A549 (cell line): ENCODE data around the gene LIMK2. TPM values are rescaled to one million over a fixed set of nuclear protein-coding genes. Genes with fewer than 3 reads are reported as not detected.
A peak's percentile ranks its signal among the peaks of the same experiment; 100 is the strongest.

Source experiments
- ATAC-seq, 2 experiments: fragments of 200-7000 bp in 1 of 2; fragments of >200 bp in 1 of 2; cut with Nextera tagmentation in 1 of 2; cut with Tn5 transposase in 1 of 2; 3 replicates each; pipeline versions ENCODE4 v1.8.0 to v1.9.1; 2018 to 2020; ENCODE audit warnings: mild to moderate bottlenecking in 1 of 2, moderate library complexity in 1 of 2
- CTCF ChIA-PET: fragments of 300-600 bp; sonication (Branson Sonifier 250); formaldehyde crosslinking; extraction: SDS; loops from one replicate; lab custom pipeline; 2021; ENCODE audit warnings: antibody characterized with exemption, inconsistent platforms; lab: Yijun Ruan, JAX
- POLR2A ChIA-PET: fragments of 350-600 bp; formaldehyde crosslinking; extraction: SDS; loops from one replicate; lab custom pipeline; 2021; ENCODE audit warnings: antibody characterized with exemption, inconsistent platforms; lab: Yijun Ruan, JAX
- DNase-seq, 2 experiments: peaks; one replicate each; pipeline versions ENCODE4 v3.0.0 to v3.0.0-alpha.2; 2011 to 2016; ENCODE audit warnings: low read depth in 1 of 2, low spot score in 1 of 2
- FAIRE-seq: peaks from 2 replicates; lab custom pipeline; 2011; peaks lifted over from hg19 to GRCh38; lab: Jason Lieb, UNC
- H3K27ac ChIP-seq, 2 experiments: fragments of >200 bp; sonication (Bioruptor Twin); formaldehyde crosslinking; 3 replicates each; pipeline ENCODE4 v1.5.1; 2016 to 2017
- H3K4me1 ChIP-seq: fragments of >200 bp; sonication (Bioruptor Twin); formaldehyde crosslinking; 3 replicates; pipeline ENCODE4 v1.6.1; 2016
- H3K4me2 ChIP-seq: fragments of >200 bp; sonication (Bioruptor Twin); formaldehyde crosslinking; 3 replicates; pipeline ENCODE4 v1.6.1; 2016
- H3K4me3 ChIP-seq: fragments of >200 bp; sonication (Bioruptor Twin); formaldehyde crosslinking; 3 replicates; pipeline ENCODE4 v1.5.1; 2016
- H3K9me3 ChIP-seq: fragments of >200 bp; sonication (Bioruptor Twin); formaldehyde crosslinking; 3 replicates; pipeline ENCODE4 v1.6.1; 2016
- ATOH8 ChIP-seq: fragments of 250-450 bp; sonication (Bioruptor Pico); IDR thresholded peaks from 2 replicates; pipeline ENCODE4 v1.5.0; 2020; ENCODE audit warnings: low read depth, mild to moderate bottlenecking, moderate library complexity
- BHLHE40 ChIP-seq: IDR thresholded peaks from 2 replicates; pipeline ENCODE4 v1.6.1; 2012; ENCODE audit warnings: low read depth, low read length, inconsistent platforms
- CBX8 ChIP-seq: fragments of 200-600 bp; sonication (generic); IDR thresholded peaks from 2 replicates; pipeline ENCODE4 v1.6.1; 2016
- E2F6 ChIP-seq: IDR thresholded peaks from 2 replicates; pipeline ENCODE4 v1.6.1; 2012; ENCODE audit warnings: low read depth, borderline replicate concordance
- EHF ChIP-seq: fragments of 250-450 bp; sonication (Bioruptor Pico); IDR thresholded peaks from 2 replicates; pipeline ENCODE4 v1.5.0; 2020; ENCODE audit warnings: mild to moderate bottlenecking
- EP300 ChIP-seq, 2 experiments: fragments of >200 bp; sonication (Bioruptor Twin); formaldehyde crosslinking; IDR thresholded peaks; 2 replicates in 1 of 2; 3 replicates in 1 of 2; pipeline ENCODE4 v1.6.1; 2016 to 2017
- FOXS1 ChIP-seq: fragments of 250-450 bp; sonication (Bioruptor Pico); IDR thresholded peaks from 2 replicates; pipeline ENCODE4 v1.5.0; 2020; ENCODE audit warnings: mild to moderate bottlenecking, moderate library complexity
- GATA3 ChIP-seq: IDR thresholded peaks from 2 replicates; pipeline ENCODE4 v1.6.1; 2012; ENCODE audit warnings: borderline replicate concordance
- HDAC2 ChIP-seq: fragments of 200-600 bp; sonication (generic); IDR thresholded peaks from 2 replicates; pipeline ENCODE4 v1.6.1; 2016
- HEYL ChIP-seq: fragments of 250-450 bp; sonication (Bioruptor Pico); IDR thresholded peaks from 2 replicates; pipeline ENCODE4 v1.8.0; 2021; ENCODE audit warnings: mild to moderate bottlenecking, moderate library complexity
- HOXB5 ChIP-seq: fragments of 250-450 bp; sonication (Bioruptor Pico); IDR thresholded peaks from 2 replicates; pipeline ENCODE4 v1.5.0; 2020; ENCODE audit warnings: mild to moderate bottlenecking, moderate library complexity
- JUN ChIP-seq, 2 experiments: fragments of >200 bp; sonication (Bioruptor Twin); formaldehyde crosslinking; IDR thresholded peaks; 2 replicates in 1 of 2; 3 replicates in 1 of 2; pipeline ENCODE4 v1.6.1; 2016 to 2017
- MAFK ChIP-seq: fragments of 450-650 bp; IDR thresholded peaks from 2 replicates; pipeline ENCODE4 v1.6.1; 2014; ENCODE audit not compliant: partially characterized antibody
- MAX ChIP-seq: IDR thresholded peaks from 2 replicates; pipeline ENCODE4 v1.6.1; 2012
- MAZ ChIP-seq: fragments of 150-350 bp; IDR thresholded peaks from 2 replicates; pipeline ENCODE4 v1.6.1; 2014; ENCODE audit warnings: antibody characterized with exemption, low read depth, low read length, borderline replicate concordance
- MYC ChIP-seq: IDR thresholded peaks from 2 replicates; pipeline ENCODE4 v1.6.1; 2012; ENCODE audit warnings: mild to moderate bottlenecking, inconsistent platforms, low read length, improper control_type of control experiment, borderline replicate concordance
- NFE2L2 ChIP-seq: fragments of 150-350 bp; conservative IDR thresholded peaks from 2 replicates; pipeline ENCODE4 v1.6.1; 2014; ENCODE audit warnings: low read length
- NPAS2 ChIP-seq: fragments of 250-450 bp; sonication (Bioruptor Pico); IDR thresholded peaks from 2 replicates; pipeline ENCODE4 v1.8.0; 2022; ENCODE audit warnings: mild to moderate bottlenecking, moderate library complexity, borderline replicate concordance
- POLR2AphosphoS2 ChIP-seq: conservative IDR thresholded peaks from 2 replicates; pipeline ENCODE4 v1.6.1; 2012; ENCODE audit warnings: low read length, improper control_type of control experiment, inconsistent platforms
- RFX5 ChIP-seq: fragments of 450-650 bp; IDR thresholded peaks from 2 replicates; pipeline ENCODE4 v1.7.1; 2014; ENCODE audit warnings: antibody characterized with exemption, mild to moderate bottlenecking, moderate library complexity
- RNF2 ChIP-seq: fragments of 200-600 bp; sonication (generic); IDR thresholded peaks from 2 replicates; pipeline ENCODE4 v1.6.1; 2016; ENCODE audit warnings: low read depth, mild to moderate bottlenecking, antibody characterized with exemption, moderate library complexity, borderline replicate concordance
- ZC3H11A ChIP-seq: fragments of 450-650 bp; IDR thresholded peaks from 2 replicates; pipeline ENCODE4 v1.6.1; 2014; ENCODE audit warnings: antibody characterized with exemption, mild to moderate bottlenecking
- ZFP36 ChIP-seq: fragments of 450-650 bp; IDR thresholded peaks from 2 replicates; pipeline ENCODE4 v1.6.1; 2014; ENCODE audit warnings: borderline replicate concordance; ENCODE audit not compliant: partially characterized antibody
- ZNF302 ChIP-seq: fragments of 250-450 bp; sonication (Bioruptor Pico); IDR thresholded peaks from 2 replicates; pipeline ENCODE4 v1.9.0; 2021; ENCODE audit warnings: inconsistent platforms, mild to moderate bottlenecking, moderate library complexity
- WGBS: methylation state at CpG from one replicate; pipeline ENCODE4 v1.1.6; 2017; ENCODE audit errors: missing lambda C conversion rate; 5-methylcytosine and 5-hydroxymethylcytosine counted together
- polyA plus RNA-seq, 4 experiments: library from polyadenylated mRNA; depleted of rRNA in 3 of 4; stranded (reverse); fragments of >200 nt; fragmentation: RNase III in 1 of 4; extraction: RNeasy Plus Mini Kit Qiagen cat#74134 plus additional on column Dnase treatment in 1 of 4; gene quantifications; 2 replicates in 3 of 4; 3 replicates in 1 of 4; pipeline ENCODE4 v1.2.3, GENCODE V29; 2011 to 2017
- TF ChIP-seq, protein P1 (sequence below): fragments of >200 bp; sonication (Bioruptor Twin); formaldehyde crosslinking; IDR thresholded peaks from 3 replicates; pipeline ENCODE4 v1.5.1; 2016
- TF ChIP-seq, protein P2 (sequence below): fragments of 450-650 bp; IDR thresholded peaks from 2 replicates; pipeline ENCODE4 v1.6.1; 2014; ENCODE audit warnings: antibody characterized with exemption

The LIMK2 gene
- polyA plus RNA-seq, 2 of the 4 experiments (the other 2 are of a cell fraction), result 3.1 to 6.9 TPM

- POLR2A ChIA-PET, result no interaction called here
- no peaks in the 10 kb centered on the region for H3K9me3 ChIP-seq
- ATAC-seq (no peak), FAIRE-seq (no peak)
- no peak overlapping the region for H3K27ac ChIP-seq
- no peak overlapping the region for H3K4me3 ChIP-seq
- no peak overlapping the region for H3K4me2 ChIP-seq
- TF ChIP-seq HOXB5 (no peak), POLR2AphosphoS2 (no peak), MYC (no peak), E2F6 (no peak), ZNF302 (CRISPR knock-in tag) (no peak), ZFP36 (no peak), ATOH8 (CRISPR knock-in tag) (no peak), CBX8 (no peak), HEYL (no peak), NPAS2 (CRISPR knock-in tag) (no peak), FOXS1 (CRISPR knock-in tag) (no peak), EP300 (IDR thresholded peaks at IDR 0.05) (no peak), RFX5 (no peak), NFE2L2 (no peak)
- TF ChIP-seq, protein P1, sequence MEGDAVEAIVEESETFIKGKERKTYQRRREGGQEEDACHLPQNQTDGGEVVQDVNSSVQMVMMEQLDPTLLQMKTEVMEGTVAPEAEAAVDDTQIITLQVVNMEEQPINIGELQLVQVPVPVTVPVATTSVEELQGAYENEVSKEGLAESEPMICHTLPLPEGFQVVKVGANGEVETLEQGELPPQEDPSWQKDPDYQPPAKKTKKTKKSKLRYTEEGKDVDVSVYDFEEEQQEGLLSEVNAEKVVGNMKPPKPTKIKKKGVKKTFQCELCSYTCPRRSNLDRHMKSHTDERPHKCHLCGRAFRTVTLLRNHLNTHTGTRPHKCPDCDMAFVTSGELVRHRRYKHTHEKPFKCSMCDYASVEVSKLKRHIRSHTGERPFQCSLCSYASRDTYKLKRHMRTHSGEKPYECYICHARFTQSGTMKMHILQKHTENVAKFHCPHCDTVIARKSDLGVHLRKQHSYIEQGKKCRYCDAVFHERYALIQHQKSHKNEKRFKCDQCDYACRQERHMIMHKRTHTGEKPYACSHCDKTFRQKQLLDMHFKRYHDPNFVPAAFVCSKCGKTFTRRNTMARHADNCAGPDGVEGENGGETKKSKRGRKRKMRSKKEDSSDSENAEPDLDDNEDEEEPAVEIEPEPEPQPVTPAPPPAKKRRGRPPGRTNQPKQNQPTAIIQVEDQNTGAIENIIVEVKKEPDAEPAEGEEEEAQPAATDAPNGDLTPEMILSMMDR, result no peak
- TF ChIP-seq, protein P2, sequence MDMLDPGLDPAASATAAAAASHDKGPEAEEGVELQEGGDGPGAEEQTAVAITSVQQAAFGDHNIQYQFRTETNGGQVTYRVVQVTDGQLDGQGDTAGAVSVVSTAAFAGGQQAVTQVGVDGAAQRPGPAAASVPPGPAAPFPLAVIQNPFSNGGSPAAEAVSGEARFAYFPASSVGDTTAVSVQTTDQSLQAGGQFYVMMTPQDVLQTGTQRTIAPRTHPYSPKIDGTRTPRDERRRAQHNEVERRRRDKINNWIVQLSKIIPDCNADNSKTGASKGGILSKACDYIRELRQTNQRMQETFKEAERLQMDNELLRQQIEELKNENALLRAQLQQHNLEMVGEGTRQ, result no peak
- TF ChIP-seq, all 56 proteins: peak for 0
- no peak for DNase-seq
- H3K4me1 ChIP-seq, result peaks cover 17% of the 10 kb centered on the region
- CTCF ChIA-PET, result interaction anchor here (1.8 to 4.5 kb wide), 2 partner anchors 17 to 77 kb away, joined by 6 to 27 read pairs; partner anchors contain the start of gene LIMK2
- WGBS, result 84% methylated on average over 8 of the region's 13 CpGs
Measured at GRCh38 chr22:31289344-31289743, 77.2 kb downstream of the LIMK2 start.

DNA sequence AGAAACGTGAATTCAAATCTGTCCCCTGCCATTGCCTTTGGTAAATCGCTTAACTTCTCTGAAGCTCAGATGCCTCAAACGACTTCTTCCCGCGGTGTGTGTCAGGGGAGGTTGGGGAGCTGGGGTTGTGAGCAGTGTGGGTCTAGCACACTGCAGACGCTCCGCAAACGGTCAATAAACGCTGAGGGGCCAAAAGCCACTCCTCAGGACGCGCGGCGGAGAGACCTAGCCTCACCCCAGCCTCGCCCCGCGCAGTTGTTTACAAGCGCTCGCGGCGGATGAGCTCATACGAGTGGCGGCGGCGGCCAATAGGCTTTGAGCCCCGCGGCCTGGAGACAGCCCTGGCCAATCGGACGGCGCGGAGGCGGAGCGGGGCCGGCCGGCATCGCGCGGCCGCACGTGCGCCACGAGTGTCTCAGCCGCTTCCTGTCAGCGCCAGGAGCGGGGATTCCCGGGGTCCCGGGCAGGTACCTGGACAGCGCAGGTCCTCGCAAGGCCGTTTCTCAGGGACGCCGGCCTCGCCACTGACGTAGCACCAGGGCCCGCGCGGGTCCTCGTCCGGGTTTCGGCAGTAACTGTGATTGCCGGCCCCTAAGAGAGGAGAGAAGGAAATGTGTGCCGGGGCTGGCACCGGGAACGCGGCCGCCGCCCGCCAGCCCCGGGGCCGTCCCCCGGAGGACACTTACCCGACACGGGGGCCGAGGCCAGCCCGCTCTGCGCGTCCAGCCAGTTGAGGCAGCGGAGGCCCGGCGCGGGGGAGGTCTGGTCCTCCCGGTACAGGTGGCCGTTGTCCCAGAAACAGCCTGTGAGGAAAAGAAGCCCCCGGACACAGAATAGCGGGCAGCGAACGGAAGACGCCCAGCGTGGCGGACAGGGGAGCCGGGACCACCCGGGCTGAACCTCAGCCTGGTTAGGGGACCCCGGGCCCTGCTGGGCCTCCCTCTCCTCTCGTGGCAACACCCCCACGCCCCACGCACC lies 78.7 kb downstream of the LIMK2 start:
- Histone ChIP-seq H3K27ac (peak overlapping the region; percentile 59 to 84; a peak in 5 of 6 replicates), H3K4me1 (peaks cover 20% of the 10 kb centered on the region), H3K4me3 (peak overlapping the region; percentile 50), H3K9me3 (no peaks in the 10 kb centered on the region), H3K4me2 (peak overlapping the region; percentile 88)
- ATAC-seq (peak; percentile 95 to 97), FAIRE-seq (no peak), DNase-seq (peak; percentile 78 to 89)
- 5% methylated on average over 12 of the region's 95 CpGs for WGBS
- ChIA-PET CTCF (interaction anchor here (1.2 to 4.5 kb wide), 5 partner anchors 18 to 79 kb away, joined by 3 to 27 read pairs (median 12); partner anchors contain the start of genes LIMK2 and PATZ1), POLR2A (interaction anchor here (1.0 to 1.2 kb wide), 2 partner anchors 9 to 56 kb away, joined by 5 to 7 read pairs; partner anchors contain the start of gene PATZ1)
- 0 out of 5 replicates have a peak, but pooled peaks of 1 of the 2 experiments have one; percentile 32 for TF ChIP-seq JUN (IDR thresholded peaks at IDR 0.05)
- TF ChIP-seq MAZ, result no peak
- peak; percentile 90 for TF ChIP-seq BHLHE40
- no peak for TF ChIP-seq ZNF302 (CRISPR knock-in tag)
- TF ChIP-seq NPAS2 (CRISPR knock-in tag), result peak; percentile 75
- 0 out of 2 replicates have a peak, but pooled peaks have one; percentile 18 for TF ChIP-seq MYC
- TF ChIP-seq, protein P2, result peak; percentile 31; the same call in 1 of the 2 replicates
- TF ChIP-seq RNF2, result peak; percentile 63; the same call in 1 of the 2 replicates
- TF ChIP-seq HDAC2, result 0 out of 2 replicates have a peak, but pooled peaks have one; percentile 23
- TF ChIP-seq GATA3, result no peak
- no peak for TF ChIP-seq ZC3H11A
- peak; percentile 98 for TF ChIP-seq MAX
- TF ChIP-seq EHF, result no peak
- TF ChIP-seq E2F6, result peak; percentile 95
- TF ChIP-seq, protein P1, result no peak
- peak; percentile 19 for TF ChIP-seq MAFK
